Fibroblast of lung (primary cell): Measurements from ENCODE around the gene ACSS1. TPM values are rescaled to one million over a fixed set of nuclear protein-coding genes. Genes with fewer than 3 reads are reported as not detected.

Source experiments
- DNase-seq, 2 donors: peaks; one replicate each; pipeline versions ENCODE4 v3.0.0 to v3.0.0-alpha.2; 2010; ENCODE audit warnings: low read depth in 2 of 2
- H2AFZ ChIP-seq: 2 replicates; pipeline ENCODE4 v1.5.1; 2012; ENCODE audit warnings: low read length, control low read depth, inconsistent platforms
- H3K27ac ChIP-seq: 2 replicates; pipeline ENCODE4 v1.5.1; 2011; ENCODE audit warnings: low read length, control low read depth; ENCODE audit not compliant: insufficient read depth
- H3K27me3 ChIP-seq: 2 replicates; pipeline ENCODE4 v1.5.1; 2011; ENCODE audit warnings: mild to moderate bottlenecking, low read length; ENCODE audit not compliant: control insufficient read depth, insufficient read depth
- H3K36me3 ChIP-seq: 2 replicates; pipeline ENCODE4 v1.5.1; 2011; ENCODE audit warnings: low read length; ENCODE audit not compliant: control insufficient read depth, insufficient read depth
- H3K4me1 ChIP-seq: 2 replicates; pipeline ENCODE4 v1.5.1; 2011; ENCODE audit warnings: low read length; ENCODE audit not compliant: control insufficient read depth, insufficient read depth; ENCODE audit errors: extremely low read depth
- H3K4me2 ChIP-seq: 2 replicates; pipeline ENCODE4 v1.5.1; 2011; ENCODE audit warnings: low read length, control low read depth; ENCODE audit not compliant: insufficient read depth; ENCODE audit errors: extremely low read depth
- H3K4me3 ChIP-seq, 4 experiments: fragments of 200-600 bp in 1 of 4; sonication (generic) in 1 of 4; replicated peaks in 1 of 4; 2 replicates each; pipeline ENCODE4 v1.5.1; 2011 to 2016; ENCODE audit warnings: low read length in 4 of 4, low read depth in 3 of 4, mild to moderate bottlenecking in 3 of 4, control low read depth in 2 of 4, inconsistent platforms in 1 of 4, mixed read lengths in 1 of 4; ENCODE audit not compliant: insufficient read depth in 1 of 4; ENCODE audit errors: control extremely low read depth in 1 of 4
- H3K79me2 ChIP-seq: 2 replicates; pipeline ENCODE4 v1.5.1; 2012; ENCODE audit warnings: mild to moderate bottlenecking, low read length, inconsistent platforms; ENCODE audit not compliant: control insufficient read depth, insufficient read depth
- H3K9ac ChIP-seq: 2 replicates; pipeline ENCODE4 v1.5.1; 2011; ENCODE audit warnings: mild to moderate bottlenecking, low read length, control low read depth; ENCODE audit not compliant: insufficient read depth
- H3K9me3 ChIP-seq: 2 replicates; pipeline ENCODE4 v1.5.1; 2012; ENCODE audit warnings: low read depth, low read length; ENCODE audit not compliant: control insufficient read depth, insufficient read depth
- H4K20me1 ChIP-seq: 2 replicates; pipeline ENCODE4 v1.5.1; 2011; ENCODE audit warnings: low read length; ENCODE audit not compliant: control insufficient read depth, insufficient read depth; ENCODE audit errors: extremely low read depth
- CTCF ChIP-seq, 2 donors: IDR thresholded peaks in 1 of 2; conservative IDR thresholded peaks in 1 of 2; 1 replicate in 1 of 2; 2 replicates in 1 of 2; pipeline ENCODE4 v1.5.1; 2011 to 2012; ENCODE audit warnings: low read length in 2 of 2, control low read depth in 1 of 2, inconsistent platforms in 1 of 2, low read depth in 1 of 2, mild to moderate bottlenecking in 1 of 2
- EZH2 ChIP-seq: IDR thresholded peaks from 2 replicates; pipeline ENCODE4 v1.5.1; 2012; ENCODE audit warnings: low read length, control low read depth, mild to moderate bottlenecking; ENCODE audit errors: missing control alignments
- polyA plus RNA-seq, 2 donors: library from polyadenylated mRNA; depleted of rRNA in 1 of 2; stranded (reverse) in 1 of 2; unstranded in 1 of 2; fragments of >200 nt; gene quantifications; 2 replicates each; pipeline ENCODE4 v1.2.1, GENCODE V29; 2011 to 2012; ENCODE audit warnings: missing spikeins in 1 of 2
- total RNA-seq: library from RNA; depleted of rRNA; stranded (reverse); fragments of >200 nt; gene quantifications from 2 replicates; pipeline ENCODE4 v1.2.1, GENCODE V29; 2014

The ACSS1 gene
- total and polyA plus RNA-seq, 2 donors (not counting 1 experiment from before 2014, with no cell fraction given) = 1.3 to 3.4 TPM

DNA sequence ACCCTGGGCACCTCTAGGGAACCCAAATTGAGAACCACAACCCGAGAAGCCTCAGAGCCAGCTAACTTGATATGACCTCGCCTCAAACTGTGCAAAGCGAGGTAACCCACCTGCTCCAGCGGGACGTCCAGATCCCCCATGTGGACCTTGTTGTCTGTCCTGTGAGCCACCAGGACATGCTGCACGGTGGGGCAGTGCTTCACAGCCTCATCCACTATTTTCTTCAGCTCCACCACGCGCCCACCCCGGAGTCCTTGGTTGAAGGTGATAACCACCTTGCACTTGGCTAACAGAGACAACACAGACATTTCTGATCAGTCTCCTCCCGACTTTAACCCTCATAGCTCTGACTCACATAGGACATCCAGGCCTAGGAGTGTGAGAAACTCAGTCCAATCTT, 34.6 kb downstream of the ACSS1 start:
- Histone ChIP-seq H3K9ac (no peak overlapping the region), H4K20me1 (no peaks in the 10 kb centered on the region), H3K79me2 (no peaks in the 10 kb centered on the region), H3K27me3 (peaks cover 3% of the 10 kb centered on the region), H3K4me3 (no peak overlapping the region), H2AFZ (no peak overlapping the region), H3K36me3 (no peaks in the 10 kb centered on the region), H3K4me1 (no peaks in the 10 kb centered on the region), H3K27ac (no peak overlapping the region), H3K4me2 (no peak overlapping the region), H3K9me3 (no peaks in the 10 kb centered on the region)
- DNase-seq = no peak
- TF ChIP-seq EZH2 (no peak), CTCF (conservative IDR thresholded peaks at IDR 0.05 in 1 of 2, IDR thresholded peaks at IDR 0.05 in 1 of 2; ENCODE audit: low read depth in 1 of 2, low read length in 2 of 2) (no peak)

DNA sequence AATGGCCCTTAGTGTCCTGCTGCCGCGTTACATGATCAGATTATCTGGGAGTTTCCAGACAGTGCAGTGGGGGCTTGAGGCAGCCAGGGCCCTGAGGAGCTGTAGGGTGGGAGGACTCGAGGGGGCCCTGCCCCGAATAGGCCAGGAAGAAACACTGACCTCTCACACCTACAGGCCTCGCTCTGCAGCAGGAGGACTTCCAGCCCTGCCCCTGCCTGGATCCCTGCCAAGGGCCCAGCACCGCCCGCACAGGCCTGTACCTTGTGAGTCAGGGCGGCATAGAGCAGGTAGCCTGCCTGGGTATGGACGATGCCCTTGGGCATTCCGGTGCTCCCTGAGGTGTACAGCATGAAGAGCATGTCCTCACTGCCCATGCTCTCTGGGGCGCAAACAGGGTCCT, 35.3 kb downstream of the ACSS1 start:
- no peak for DNase-seq
- H3K4me3 ChIP-seq = no peak overlapping the region
- H3K27ac ChIP-seq = no peak overlapping the region
- H3K79me2 ChIP-seq = no peaks in the 10 kb centered on the region
- H3K9ac ChIP-seq = no peak overlapping the region
- TF ChIP-seq CTCF (conservative IDR thresholded peaks at IDR 0.05 in 1 of 2, IDR thresholded peaks at IDR 0.05 in 1 of 2; ENCODE audit: low read depth in 1 of 2, low read length in 2 of 2) (no peak), EZH2 (no peak)
- peaks cover 3% of the 10 kb centered on the region for H3K27me3 ChIP-seq
- H3K36me3 ChIP-seq = no peaks in the 10 kb centered on the region
- H2AFZ ChIP-seq = no peak overlapping the region
- H3K4me1 ChIP-seq = no peaks in the 10 kb centered on the region
- no peaks in the 10 kb centered on the region for H4K20me1 ChIP-seq
- no peaks in the 10 kb centered on the region for H3K9me3 ChIP-seq
- no peak overlapping the region for H3K4me2 ChIP-seq

- no peaks in the 10 kb centered on the region for H4K20me1 ChIP-seq
- no peaks in the 10 kb centered on the region for H3K27me3 ChIP-seq
- H2AFZ ChIP-seq = no peak overlapping the region
- no peak overlapping the region for H3K9ac ChIP-seq
- H3K4me3 ChIP-seq = no peak overlapping the region
- H3K27ac ChIP-seq = no peak overlapping the region
- H3K9me3 ChIP-seq = no peaks in the 10 kb centered on the region
- TF ChIP-seq CTCF (conservative IDR thresholded peaks at IDR 0.05 in 1 of 2, IDR thresholded peaks at IDR 0.05 in 1 of 2; ENCODE audit: low read depth in 1 of 2, low read length in 2 of 2) (no peak), EZH2 (no peak)
- H3K36me3 ChIP-seq = no peaks in the 10 kb centered on the region
- H3K4me1 ChIP-seq = no peaks in the 10 kb centered on the region
- no peaks in the 10 kb centered on the region for H3K79me2 ChIP-seq
- no peak overlapping the region for H3K4me2 ChIP-seq
- DNase-seq = no peak
Observed at GRCh38 chr20:25021336-25021735, 36.6 kb downstream of the ACSS1 start.
